Measurements from ENCODE around the gene PATE1.
"Not testable (repeated sequence)": the region's sequence is repeated elsewhere in the genome, so short reads cannot be mapped to it uniquely, and the experiment has no call there.

Gene PATE1, protein sequence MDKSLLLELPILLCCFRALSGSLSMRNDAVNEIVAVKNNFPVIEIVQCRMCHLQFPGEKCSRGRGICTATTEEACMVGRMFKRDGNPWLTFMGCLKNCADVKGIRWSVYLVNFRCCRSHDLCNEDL

DNA sequence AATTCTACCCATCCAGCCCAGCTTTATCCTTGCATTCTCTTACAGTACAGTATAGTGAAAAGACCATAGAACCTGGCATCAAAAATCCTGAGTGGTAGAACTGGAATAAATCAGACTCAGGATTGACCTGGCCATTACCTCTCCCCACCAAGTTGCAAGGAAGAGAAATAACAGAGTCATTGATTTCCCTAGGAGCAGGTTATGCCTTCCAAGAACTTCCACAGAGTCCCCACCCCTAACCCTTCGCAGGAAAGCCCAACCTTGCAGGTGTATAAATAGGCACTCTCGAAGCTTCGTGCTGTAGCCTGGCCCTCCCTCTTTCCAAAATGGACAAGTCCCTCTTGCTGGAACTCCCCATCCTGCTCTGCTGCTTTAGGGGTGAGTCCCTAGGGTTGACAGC, at the start of gene PATE1:
Gene PATE1 (plus strand): TSS at position 301 of the 400 bp plus-strand sequence. CDS start 26 bp downstream, at position 327.
- DNase-seq (ENCODE audit: low read depth in 2 of 2) = no peak

DNA sequence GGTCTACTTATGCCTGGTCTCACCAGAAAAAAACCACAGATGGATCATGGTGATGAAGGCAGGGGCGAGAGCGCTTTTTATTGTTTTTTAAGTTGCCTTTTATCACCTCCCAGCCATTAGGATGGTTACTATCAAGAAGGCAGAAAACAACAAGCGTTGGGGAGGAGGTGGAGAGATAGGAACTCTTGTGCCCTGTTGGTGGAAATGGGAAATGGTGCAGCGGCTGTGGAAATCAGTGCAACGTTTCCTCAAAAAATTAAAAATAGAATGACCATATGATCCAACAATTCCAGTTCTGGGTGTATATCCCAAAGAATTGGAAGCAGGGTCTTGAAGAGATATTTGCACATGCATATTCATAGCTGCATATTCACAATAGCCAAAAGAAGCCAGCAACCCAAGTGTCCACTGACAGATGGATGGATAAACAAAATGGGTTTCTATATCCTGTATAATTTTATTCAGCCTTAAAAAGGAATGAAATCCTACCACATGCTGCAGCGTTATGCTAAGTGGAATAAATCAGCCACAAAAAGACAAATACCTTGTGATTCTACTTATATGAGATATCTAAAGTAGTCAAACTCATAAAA, 45.0 kb upstream of the PATE1 start:
- DNase-seq (ENCODE audit: low read depth in 2 of 2) = no peak

DNA sequence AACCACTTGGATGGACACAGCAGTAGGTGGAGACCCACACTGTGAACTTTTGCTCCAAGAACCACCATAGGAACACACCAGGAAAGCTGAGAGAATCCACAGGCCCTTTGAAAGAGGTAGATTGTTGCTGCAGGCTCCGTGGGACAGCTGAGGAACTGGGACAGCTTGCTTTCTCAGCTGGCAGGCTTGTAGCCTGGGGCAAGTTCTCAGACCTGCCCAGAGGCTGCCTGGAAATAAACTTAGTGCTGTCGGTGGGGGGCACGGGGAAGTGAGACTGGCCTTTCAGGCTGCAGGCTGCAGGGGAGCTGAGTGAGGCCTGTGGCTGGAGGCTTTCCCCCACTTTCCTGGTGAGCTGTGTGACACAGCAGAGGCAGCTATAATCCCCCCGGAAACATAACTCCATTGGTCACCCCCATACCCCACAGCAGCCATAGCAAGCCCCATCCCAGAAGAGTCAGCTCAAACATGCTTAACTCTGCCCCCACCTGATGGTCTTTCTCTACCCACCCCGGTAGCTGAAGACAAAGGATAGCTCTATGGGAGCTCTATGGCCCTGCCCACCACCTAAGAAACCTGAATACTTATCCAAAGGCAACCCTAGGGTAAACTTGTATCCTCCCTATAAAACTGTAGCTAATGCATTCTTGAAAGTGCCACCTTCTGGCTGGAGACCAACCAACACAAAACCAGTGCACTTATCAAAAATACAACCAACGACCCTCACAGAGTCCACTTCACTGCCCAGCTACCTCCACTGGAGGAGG, 44.0 kb upstream of the PATE1 start:
- DNase-seq (ENCODE audit: low read depth in 2 of 2) = no peak

DNA sequence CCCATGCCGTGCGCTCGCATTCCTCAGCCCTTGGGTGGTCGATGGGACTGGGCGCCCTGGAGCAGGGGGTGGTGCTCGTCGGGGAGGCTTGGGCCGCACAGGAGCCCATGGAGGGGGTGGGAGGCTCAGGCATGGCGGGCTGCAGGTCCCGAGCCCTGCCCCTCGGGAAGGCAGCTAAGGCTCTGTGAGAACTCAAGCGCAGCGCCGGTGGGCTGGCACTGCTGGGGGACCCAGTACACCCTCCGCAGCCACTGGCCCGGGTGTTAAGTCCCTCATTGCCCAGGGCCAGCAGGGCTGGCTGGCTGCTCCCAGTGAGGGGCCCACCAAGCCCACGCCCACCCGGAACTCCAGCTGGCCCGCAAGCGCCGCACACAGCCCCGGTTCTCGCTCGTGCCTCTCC, 41.4 kb upstream of the PATE1 start:
- DNase-seq (ENCODE audit: low read depth in 2 of 2) = not testable (repeated sequence)

DNA sequence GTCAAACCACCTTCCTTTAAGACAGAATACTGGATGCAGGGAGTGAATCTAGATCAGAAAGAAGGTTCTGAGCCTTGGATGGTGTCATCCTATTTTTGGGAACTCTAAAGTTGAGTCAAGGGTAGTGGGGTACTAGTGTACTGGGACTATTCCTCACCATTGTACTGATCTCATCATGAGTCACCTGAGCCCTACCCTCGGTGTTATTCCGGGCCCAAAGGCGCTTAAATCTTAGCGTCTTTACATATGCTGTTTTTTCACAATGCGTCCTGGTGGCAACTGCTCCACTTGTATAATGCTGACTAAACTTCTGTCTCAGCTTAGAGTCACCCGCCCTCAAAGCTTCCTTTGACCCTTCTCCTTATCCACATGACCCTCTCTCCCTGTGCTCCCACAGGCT, 25.3 kb upstream of the PATE1 start:
- no peak for DNase-seq (ENCODE audit: low read depth in 2 of 2)

DNA sequence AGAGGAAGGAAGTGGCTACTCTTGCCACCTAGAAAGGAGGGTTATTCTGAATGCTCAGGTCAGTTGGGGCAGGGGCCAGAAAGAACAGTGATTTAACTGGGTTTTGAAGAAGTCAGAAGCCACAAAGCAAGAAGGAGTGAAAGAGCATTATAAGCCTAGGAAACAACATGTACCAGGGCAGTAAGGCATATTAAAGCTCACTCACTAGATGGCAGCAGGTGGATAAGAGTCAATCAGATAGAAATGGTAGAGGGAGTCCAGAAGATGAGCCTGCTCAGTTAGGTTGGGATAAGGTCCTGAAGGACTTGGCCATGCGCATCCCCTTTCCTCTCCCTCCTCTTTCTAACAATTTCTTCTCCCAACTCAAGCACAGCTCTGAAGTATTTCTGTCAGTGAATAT, 22.0 kb upstream of the PATE1 start:
- no peak for DNase-seq (ENCODE audit: low read depth in 2 of 2)

DNA sequence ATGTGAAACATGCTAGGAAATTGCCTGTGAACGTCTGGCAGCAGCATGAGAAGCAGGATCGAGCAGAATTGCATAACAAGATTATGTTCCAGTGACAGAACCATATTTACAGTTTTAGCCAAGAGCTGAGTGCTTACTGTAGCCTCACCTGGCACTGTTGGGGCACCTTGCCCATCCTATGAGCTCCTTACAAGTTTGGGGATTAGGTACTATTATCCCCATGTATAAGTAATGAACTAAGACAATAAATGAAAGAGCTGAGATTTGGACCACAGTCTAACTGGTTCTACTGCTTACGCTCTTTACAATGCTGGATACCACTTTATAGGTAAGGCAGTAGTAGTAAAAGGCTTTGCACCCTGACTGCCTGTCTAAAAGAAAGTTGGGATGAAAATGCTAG, 17.1 kb upstream of the PATE1 start:
- no peak for DNase-seq (ENCODE audit: low read depth in 2 of 2)

DNA sequence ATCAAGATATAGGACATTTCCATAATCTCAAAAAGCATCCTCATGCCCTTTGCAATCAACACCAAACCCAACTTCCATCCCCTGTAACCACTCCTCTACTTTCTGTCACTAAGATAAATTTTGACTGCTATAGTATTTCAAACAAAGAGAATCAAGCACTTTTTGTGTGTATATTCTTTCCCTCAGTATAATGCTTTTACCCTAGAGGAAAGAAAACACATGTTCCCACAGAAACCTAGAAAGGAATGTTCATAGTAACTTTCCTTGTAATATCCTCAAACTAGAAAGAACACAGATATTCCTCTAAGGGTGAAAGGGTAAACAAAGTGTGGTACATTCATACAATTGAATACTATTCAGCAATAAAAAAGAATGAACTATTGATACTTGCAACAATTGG, 5.5 kb upstream of the PATE1 start:
- DNase-seq (ENCODE audit: low read depth in 2 of 2) = no peak

DNA sequence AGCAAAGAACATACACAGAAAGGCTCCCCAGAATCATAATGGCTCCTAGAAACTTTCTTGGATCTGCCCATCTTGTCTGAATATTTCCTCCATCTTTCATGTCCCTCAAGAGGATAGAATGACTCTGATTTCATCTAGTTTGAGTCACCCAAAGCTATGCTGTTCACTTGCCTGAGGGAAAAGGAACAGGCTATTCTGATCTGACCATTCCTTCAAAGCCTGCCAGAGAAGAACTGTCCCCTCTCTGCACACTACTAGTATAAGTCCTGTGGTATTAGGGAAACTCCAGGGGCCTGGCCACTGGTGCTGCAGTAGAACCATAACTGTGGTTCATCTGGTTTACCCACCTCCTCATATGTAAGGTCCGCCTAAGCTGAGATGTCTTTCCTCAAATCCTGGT, 2.4 kb upstream of the PATE1 start:
- no peak for DNase-seq (ENCODE audit: low read depth in 2 of 2)

DNA sequence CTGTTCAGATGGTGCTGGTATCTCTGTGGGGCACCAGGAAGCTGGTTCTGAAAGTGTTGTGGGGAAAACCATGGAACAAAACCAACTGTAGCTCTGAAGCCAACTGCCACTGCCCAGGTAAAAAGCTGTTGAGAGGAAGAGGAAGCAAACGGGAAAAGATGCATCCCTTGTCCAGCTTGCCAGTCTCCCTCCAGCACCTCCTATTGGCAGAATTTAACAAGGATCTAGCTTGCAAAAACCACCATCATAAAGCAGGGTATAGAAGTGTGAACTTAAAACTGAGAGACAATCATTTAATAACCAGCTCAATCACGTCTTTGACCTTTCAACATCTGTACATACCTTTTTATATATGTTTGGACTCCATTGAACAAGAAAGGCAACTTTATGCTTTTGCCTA, 4.5 kb downstream of the PATE1 start:
- no peak for DNase-seq (ENCODE audit: low read depth in 2 of 2)

DNA sequence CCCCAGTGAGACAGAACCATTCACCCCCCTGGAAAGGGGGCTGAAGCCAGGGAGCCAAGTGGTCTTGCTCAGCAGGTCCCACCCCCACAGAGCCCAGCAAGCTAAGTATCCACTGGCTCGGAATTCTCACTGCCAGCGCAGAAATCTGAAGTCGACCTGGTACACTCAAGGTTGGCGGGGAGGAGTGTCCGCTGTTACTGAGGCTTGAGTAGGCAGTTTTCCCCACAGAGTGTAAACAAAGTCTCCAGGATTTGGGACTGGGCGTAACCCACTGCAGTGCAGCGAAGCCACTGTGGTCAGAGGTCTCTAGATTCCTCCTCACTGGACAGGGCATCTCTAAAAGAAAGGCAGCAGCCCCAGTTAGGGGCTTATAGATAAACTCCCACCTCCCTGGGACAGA, 10.0 kb downstream of the PATE1 start:
- no peak for DNase-seq (ENCODE audit: low read depth in 2 of 2)

DNA sequence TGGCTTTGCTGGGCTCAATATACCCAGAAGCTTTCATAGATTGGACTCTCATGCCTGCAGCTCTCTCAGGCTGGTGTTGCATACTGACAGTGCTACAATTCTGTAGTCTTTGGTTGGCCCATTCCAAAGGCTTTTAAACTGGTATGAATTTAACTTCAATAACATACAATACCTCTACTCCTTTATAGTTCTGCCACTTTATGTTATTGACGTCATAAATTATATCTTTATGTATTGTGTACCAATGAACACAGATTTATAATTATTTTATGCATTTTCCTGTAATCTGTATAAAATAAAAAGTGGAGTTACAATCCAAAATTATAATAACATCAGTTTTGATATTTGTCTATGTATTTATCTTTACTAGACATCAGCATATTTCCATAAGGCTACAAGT, 16.4 kb downstream of the PATE1 start:
- no peak for DNase-seq (ENCODE audit: low read depth in 2 of 2)

DNA sequence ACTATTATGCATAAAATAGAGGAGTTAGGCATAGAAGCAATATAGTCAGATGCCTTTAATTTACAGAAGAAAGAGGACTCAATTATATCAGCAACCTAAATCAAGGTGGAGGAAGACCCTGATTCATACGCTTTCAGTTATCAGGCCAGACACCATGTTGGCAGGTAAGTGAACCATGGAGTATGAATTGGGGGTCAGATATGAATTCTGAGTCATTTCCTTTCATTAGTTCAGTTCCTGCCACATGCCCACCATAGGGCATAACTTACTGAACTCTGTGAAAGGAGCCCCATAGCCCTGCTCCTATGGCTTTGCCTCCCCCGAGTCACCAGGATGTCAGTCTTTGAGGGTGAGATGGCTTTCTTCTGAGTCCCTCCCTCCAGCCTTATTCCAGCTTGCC, 17.4 kb downstream of the PATE1 start:
- DNase-seq (ENCODE audit: low read depth in 2 of 2) = no peak

DNA sequence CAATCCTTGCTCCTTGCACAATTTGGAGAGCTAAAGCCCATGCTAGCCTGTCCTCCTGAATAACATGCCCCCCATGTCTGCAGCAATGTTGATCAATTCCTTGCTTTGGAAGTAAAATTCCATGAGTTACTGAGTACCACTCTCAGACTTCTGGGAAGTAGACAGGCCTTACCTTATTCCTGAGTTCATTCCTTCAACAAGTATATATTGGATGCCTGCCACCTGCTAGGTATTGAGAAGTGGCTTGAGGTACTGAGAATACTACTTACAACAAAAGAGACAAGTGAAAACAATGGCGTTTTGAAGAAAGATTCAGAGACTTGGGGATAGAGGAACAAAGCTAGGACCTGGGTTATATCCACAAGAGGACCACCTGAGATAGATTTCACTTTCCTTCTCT, 20.2 kb downstream of the PATE1 start:
- no peak for DNase-seq (ENCODE audit: low read depth in 2 of 2)

DNA sequence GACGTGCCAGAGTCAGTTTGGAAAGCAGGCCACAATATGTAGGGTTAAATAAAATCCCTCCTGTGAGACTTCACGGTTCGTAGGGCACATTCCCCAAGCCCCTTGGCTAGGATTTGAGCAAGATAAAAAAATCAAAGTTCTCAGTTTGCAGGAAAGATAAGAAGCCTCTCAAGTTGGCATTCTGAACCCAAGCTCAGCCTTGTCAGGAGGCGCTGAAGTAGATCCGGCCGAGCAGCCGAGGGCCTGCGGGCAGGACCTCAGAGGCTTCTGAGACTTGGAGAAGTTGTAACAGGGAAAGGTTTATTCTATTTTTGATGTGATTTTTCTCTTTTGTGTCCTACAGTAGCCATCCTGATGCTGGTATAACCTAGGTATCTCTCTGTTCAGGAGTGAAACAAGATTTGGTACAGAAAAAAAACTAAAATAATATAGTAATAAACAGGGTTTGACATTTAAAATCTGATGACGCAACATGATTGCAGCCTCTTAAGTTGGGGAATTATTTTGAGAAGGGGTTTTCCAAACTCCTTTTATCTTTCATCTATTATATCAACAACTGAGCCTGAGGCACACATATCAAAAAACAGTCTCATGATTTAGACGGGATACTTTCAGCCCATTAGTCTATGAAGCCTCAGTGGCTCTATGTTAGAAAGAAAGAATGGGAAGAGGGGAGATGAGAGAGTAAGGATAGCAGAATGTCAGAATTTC, 22.4 kb downstream of the PATE1 start:
- DNase-seq (ENCODE audit: low read depth in 2 of 2) = no peak

DNA sequence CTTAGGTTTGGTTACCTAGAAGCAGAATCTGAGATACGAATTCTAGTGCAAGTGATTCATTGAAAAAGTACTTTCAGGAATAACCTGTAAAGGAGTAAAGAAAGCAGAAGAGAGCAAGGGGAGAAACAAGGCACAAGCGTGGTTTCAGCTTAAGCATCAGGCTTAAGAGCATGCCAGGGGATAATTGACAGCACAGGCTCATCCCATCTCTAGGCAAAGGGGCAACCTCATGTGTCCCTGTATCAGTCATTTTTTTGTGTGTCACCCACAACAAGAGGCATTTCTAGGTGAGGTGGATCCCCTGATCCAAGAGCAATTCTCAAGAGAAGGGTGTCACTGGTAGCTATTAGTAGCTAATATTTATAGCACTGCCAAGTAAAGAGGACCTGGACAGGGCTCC, 24.5 kb downstream of the PATE1 start:
- DNase-seq (ENCODE audit: low read depth in 2 of 2) = no peak

DNA sequence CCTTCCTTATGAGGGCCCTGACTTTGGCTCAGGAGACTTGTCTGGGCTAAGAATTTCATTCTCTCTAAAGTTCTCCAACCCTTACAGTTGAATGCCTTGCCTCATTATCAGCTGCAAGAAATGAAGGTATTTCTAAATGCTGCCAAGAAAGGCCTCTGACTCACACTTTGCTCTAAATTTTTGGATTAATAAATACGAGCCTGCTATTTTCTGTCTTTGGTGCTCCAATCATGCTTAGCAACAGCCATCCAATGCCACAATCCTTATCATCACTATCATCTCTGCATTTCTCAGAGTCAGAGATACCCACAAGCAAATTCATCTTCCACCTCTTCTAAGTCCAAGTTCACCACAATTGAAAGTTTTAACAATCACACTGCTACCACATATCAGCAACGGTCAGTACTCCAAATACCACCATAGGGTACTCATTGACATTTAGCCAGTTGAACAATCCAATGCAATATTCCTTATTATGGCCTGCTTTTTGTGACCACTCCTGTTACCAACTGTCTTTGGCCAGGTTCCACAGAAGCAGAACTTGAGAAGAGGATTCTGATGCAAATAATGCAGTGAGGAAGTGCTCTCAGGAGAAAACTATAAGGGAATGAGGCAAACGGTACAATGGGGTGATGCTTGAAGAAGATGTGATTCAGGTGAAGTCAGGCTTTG, 26.9 kb downstream of the PATE1 start:
- no peak for DNase-seq (ENCODE audit: low read depth in 2 of 2)

DNA sequence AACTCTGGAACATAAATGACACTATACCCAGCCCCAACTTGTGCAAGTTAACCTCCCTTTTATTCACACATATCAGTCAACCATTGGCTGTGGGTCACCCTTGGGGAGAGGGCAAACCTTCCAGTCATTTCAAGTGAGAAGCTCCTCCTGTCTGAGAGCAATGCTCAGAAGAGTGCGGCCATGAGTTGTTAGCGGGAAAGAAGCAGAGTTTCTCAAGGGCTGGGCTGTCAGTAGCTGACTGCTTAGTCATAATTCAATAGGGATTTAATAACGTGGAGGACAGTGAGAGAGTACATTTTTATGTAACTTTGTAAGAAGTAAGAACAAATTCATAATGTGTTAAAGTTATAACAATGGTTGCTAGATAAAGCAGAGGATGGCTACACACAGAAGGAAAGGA, 27.4 kb downstream of the PATE1 start:
- no peak for DNase-seq (ENCODE audit: low read depth in 2 of 2)

DNA sequence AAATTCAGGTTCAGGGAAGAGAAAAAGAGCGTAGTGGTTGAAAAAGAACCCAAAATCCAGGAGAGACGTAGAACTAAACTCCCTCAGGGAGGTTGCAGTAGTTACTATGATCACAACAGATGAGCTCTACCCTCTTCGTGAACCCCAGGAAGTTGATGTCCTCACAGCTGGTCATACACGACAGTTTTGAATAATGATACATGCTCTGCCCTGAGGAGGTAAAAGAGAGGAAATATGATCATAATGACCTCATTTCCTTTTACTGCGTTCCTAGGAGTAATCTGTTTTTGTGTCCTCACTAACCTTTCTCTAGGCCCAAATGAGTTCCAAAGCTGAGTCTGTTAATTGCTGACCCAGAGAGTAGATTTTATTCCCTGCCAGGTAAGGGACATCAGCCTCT, 31.2 kb downstream of the PATE1 start:
- DNase-seq (ENCODE audit: low read depth in 2 of 2) = no peak

DNA sequence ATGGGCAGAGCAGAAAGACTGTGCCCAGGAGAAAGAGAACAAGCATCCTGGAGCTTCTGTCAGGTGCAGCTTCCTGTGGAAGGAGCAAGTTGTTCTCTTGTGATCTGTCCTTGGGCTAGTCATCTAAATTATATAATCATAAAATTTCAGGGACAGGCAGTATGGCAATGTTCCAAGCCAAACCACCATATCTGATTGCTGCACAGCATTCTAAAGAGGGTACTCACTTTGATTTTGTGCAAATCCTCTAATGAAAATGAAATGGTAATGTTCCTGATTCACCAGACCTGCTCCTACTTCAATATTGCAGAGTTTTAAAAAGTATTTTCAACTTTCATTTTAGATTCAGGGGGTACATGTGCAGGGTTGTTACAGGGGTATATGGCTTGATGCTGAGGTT, 32.6 kb downstream of the PATE1 start, which contains the start of gene PATE2:
Gene PATE2 (minus strand): TSS at position 101 of the 400 bp plus-strand sequence. CDS start 55 bp downstream, at position 46.
- DNase-seq (ENCODE audit: low read depth in 2 of 2) = no peak

DNA sequence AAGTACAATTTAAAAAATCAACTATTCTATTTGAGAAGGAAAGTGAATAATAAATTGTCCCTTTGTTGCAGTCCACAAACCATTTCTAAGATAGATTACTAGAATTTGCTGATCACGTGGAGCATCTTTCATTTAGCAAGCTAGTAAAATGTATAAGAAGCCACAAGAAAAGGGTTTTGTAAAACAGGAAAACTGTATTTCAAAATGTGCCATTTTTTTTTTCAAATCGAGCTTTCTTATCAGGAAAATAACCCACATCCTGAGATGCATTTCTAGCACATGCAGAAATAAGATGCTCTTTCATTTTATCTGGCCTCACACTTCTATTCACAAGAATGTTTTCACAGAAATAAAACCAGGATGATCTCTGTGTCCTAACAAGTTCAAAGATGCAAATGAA, 38.6 kb downstream of the PATE1 start:
- no peak for DNase-seq (ENCODE audit: low read depth in 2 of 2)

DNA sequence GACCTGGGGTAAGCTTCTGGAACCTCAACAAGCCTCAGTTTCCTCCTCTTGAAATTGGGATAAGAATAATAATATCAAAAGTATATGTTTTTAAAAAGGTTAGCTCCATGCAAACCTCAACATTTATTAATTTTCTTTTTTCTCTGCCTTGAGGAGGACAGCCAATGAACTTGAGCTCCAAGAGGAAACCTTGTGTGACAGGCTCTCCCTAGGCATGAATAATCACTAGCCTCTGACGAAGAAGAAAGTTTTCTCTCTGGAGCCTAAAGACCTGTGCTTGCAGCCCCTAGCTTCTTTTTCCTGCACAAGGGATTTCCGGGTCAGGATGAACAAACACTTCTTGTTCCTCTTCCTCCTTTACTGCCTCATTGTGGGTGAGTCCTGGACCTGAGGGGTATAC, 41.7 kb downstream of the PATE1 start, which contains the start of gene PATE3:
Gene PATE3 (plus strand): TSS at position 301 of the 400 bp plus-strand sequence. CDS start 25 bp downstream, at position 326.
- no peak for DNase-seq (ENCODE audit: low read depth in 2 of 2)

All from stimulated activated CD4-positive, alpha-beta T cell treated with anti-CD3 and anti-CD28 coated beads, Interleukin-1b, Interleukin-23, amount 100 ng/mL, for 4 hours (primary cell).